HepG2 (cell line): ENCODE results near the gene PNKD. TPM values are rescaled to one million over a fixed set of nuclear protein-coding genes. Genes with fewer than 3 reads are reported as not detected.

Source experiments
- ATAC-seq: fragments of 200-7000 bp; cut with Tn5 transposase; 3 replicates; pipeline ENCODE4 v1.9.1; 2020; ENCODE audit warnings: mild to moderate bottlenecking, moderate library complexity
- BruUV-seq: library from RNA; stranded (reverse); fragments of 400-500 nt; replicated peaks from 2 replicates; lab custom pipeline; 2021; lab: Mats Ljungman, UMichigan
- CTCF ChIA-PET: fragments of 300-600 bp; formaldehyde crosslinking; extraction: SDS; loops from one replicate; lab custom pipeline; 2021; ENCODE audit warnings: low total read pairs, inconsistent platforms, low intra/inter-chr PET ratio; lab: Yijun Ruan, JAX
- POLR2A ChIA-PET: fragments of 350-600 bp; sonication (Branson Sonifier 250); formaldehyde crosslinking; loops from one replicate; lab custom pipeline; 2020; ENCODE audit warnings: antibody characterized with exemption, inconsistent platforms; lab: Yijun Ruan, JAX
- DNase-seq: peaks from one replicate; pipeline ENCODE4 v3.0.0-alpha.2; 2015; ENCODE audit warnings: low spot score
- FAIRE-seq: peaks from 3 replicates; lab custom pipeline; 2011; peaks lifted over from hg19 to GRCh38; lab: Jason Lieb, UNC
- H2AFZ ChIP-seq: one replicate; pipeline ENCODE4 v1.6.1; 2011; ENCODE audit warnings: low read length, inconsistent platforms
- H3K27ac ChIP-seq: fragments of 300-600 bp; 3 replicates; pipeline ENCODE4 v1.8.0; 2011; ENCODE audit warnings: mixed run types, mild to moderate bottlenecking, mixed read lengths, low read length, inconsistent platforms; ENCODE audit not compliant: insufficient read depth; ENCODE audit errors: extremely low read length
- H3K27me3 ChIP-seq, 2 experiments: fragments of 200-600 bp in 1 of 2; 2 replicates in 1 of 2; 3 replicates in 1 of 2; pipeline versions ENCODE4 v1.6.0 to v1.8.0; 2011; ENCODE audit warnings: low read length in 2 of 2, mild to moderate bottlenecking in 2 of 2, moderate library complexity in 2 of 2, inconsistent platforms in 1 of 2; ENCODE audit not compliant: insufficient read depth in 2 of 2, control insufficient read depth in 1 of 2
- H3K36me3 ChIP-seq, 2 experiments: fragments of 200-600 bp in 1 of 2; replicated peaks in 1 of 2; 2 replicates in 1 of 2; 3 replicates in 1 of 2; pipeline versions ENCODE4 v1.5.1 to v1.8.0; 2011; ENCODE audit warnings: low read length in 2 of 2, inconsistent platforms in 1 of 2; ENCODE audit not compliant: insufficient read depth in 2 of 2, control insufficient read depth in 1 of 2
- H3K4me1 ChIP-seq: 2 replicates; pipeline ENCODE4 v1.5.1; 2012; ENCODE audit warnings: low read length, inconsistent platforms; ENCODE audit not compliant: insufficient read depth
- H3K4me2 ChIP-seq: 2 replicates; pipeline ENCODE4 v1.6.0; 2011; ENCODE audit warnings: low read depth, low read length, inconsistent platforms
- H3K4me3 ChIP-seq, 3 experiments: fragments of 200-600 bp in 1 of 3; sonication (generic), shearing (Covaris generic) in 1 of 3; replicated peaks in 1 of 3; 2 replicates each; pipeline ENCODE4 v1.5.1; 2011 to 2016; ENCODE audit warnings: low read length in 3 of 3, inconsistent platforms in 2 of 3, low read depth in 2 of 3, mild to moderate bottlenecking in 2 of 3, control low read depth in 1 of 3, mixed read lengths in 1 of 3; ENCODE audit not compliant: insufficient read depth in 1 of 3
- H3K79me2 ChIP-seq: one replicate; pipeline ENCODE4 v1.6.1; 2011; ENCODE audit warnings: low read length, inconsistent platforms; ENCODE audit not compliant: insufficient read depth
- H3K9ac ChIP-seq: 2 replicates; pipeline ENCODE4 v1.6.0; 2011; ENCODE audit warnings: mild to moderate bottlenecking, low read depth, low read length, inconsistent platforms; ENCODE audit not compliant: insufficient read depth
- H3K9me3 ChIP-seq: 2 replicates; pipeline ENCODE4 v1.5.1; 2012; ENCODE audit warnings: mild to moderate bottlenecking, low read length
- H4K20me1 ChIP-seq: 2 replicates; pipeline ENCODE4 v1.6.0; 2011; ENCODE audit warnings: inconsistent platforms, mild to moderate bottlenecking, low read length, moderate library complexity; ENCODE audit not compliant: insufficient read depth
- GABPA ChIP-seq, 2 experiments: IDR thresholded peaks; 2 replicates each; pipeline ENCODE4 v1.6.1; 2011 to 2016; ENCODE audit warnings: low read depth in 2 of 2, low read length in 1 of 2, missing biosample characterization in 1 of 2, missing genetic modification characterization in 1 of 2
- MEF2D ChIP-seq: sonication (generic); formaldehyde crosslinking; IDR thresholded peaks from 2 replicates; pipeline ENCODE4 v1.5.1; 2020; ENCODE audit warnings: mild to moderate bottlenecking, missing genetic modification reagents
- MTF1 ChIP-seq: sonication (generic); formaldehyde crosslinking; IDR thresholded peaks from 2 replicates; pipeline ENCODE4 v1.5.0; 2020; ENCODE audit warnings: missing genetic modification reagents
- SIN3A ChIP-seq: IDR thresholded peaks from 2 replicates; pipeline ENCODE4 v1.6.1; 2011; ENCODE audit warnings: low read depth, mild to moderate bottlenecking, control low read depth, low read length, borderline replicate concordance
- ZNF432 ChIP-seq: sonication (generic); formaldehyde crosslinking; IDR thresholded peaks from 2 replicates; pipeline ENCODE4 v1.5.0; 2020; ENCODE audit warnings: missing genetic modification reagents, mild to moderate bottlenecking, borderline replicate concordance
- ZNF605 ChIP-seq: sonication (generic); formaldehyde crosslinking; IDR thresholded peaks from 2 replicates; pipeline ENCODE4 v1.8.0; 2022; ENCODE audit warnings: mild to moderate bottlenecking, missing genetic modification reagents
- WGBS: methylation state at CpG from one replicate; pipeline ENCODE4 v1.1.6; 2017; ENCODE audit warnings: low lambda C conversion rate; 5-methylcytosine and 5-hydroxymethylcytosine counted together
- in situ Hi-C: cut with HindIII; loops from 2 replicates; pipeline ENCODE4 v1.10.0; 2017; ENCODE audit warnings: low pct_unique_long_range_greater_than_20kb; ENCODE audit not compliant: extremely low pct_ligation_motif_present
- intact Hi-C: fragments of 100-400 bp; cut with micrococcal nuclease; formaldehyde crosslinking; loops from one replicate; pipeline ENCODE4 v1.10.0; 2022; ENCODE audit not compliant: unreplicated experiment
- polyA plus RNA-seq, 8 experiments: library from polyadenylated mRNA; depleted of rRNA in 3 of 8; stranded (reverse) in 7 of 8; unstranded in 1 of 8; fragments of >200 nt; fragmentation: Illumina TruSeq in 4 of 8; extraction: Trizol in 4 of 8; gene quantifications; 2 replicates each; pipeline versions ENCODE4 v1.2.1 to v1.2.3, GENCODE V29; 2011 to 2016; ENCODE audit warnings: low read depth in 4 of 8, missing spikeins in 1 of 8, mixed read lengths in 1 of 8; ENCODE audit not compliant: insufficient read depth in 1 of 8
- total RNA-seq, 5 experiments: library from RNA; depleted of rRNA; stranded (reverse); fragments of >200 nt; fragmentation: Illumina TruSeq; extraction: Trizol; gene quantifications; 2 replicates each; pipeline ENCODE4 v1.2.3, GENCODE V29; 2016; ENCODE audit warnings: low read depth in 1 of 5

PNKD gene
- total and polyA plus RNA-seq, 2 of the 13 experiments (the other 11 are each of a cell fraction or from before 2014, with no cell fraction given) = 55.9 to 80.4 TPM

DNA sequence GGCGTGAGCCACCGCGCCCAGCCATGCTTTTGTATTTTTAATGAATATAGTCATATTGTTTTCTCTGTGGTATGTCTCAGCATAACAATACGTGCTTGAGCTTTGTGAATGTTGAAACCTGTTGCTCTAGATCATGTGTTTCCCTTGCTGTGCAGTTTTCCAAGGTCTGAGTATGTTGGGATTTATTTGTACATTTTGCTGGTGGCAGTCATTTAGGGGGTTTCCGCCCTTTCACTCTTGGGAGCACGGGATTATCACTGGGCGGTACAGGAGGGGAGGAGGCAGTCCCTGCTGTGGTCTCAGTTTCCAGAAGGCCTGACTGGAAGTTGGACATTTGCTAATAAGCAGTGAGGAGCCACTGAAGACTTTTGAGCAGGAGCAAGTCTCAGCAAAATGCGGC is 61.4 kb downstream of the PNKD start:
- no peaks in the 10 kb centered on the region for H3K27me3 ChIP-seq
- H3K9ac ChIP-seq = no peak overlapping the region
- BruUV-seq = no TSS peak
- H3K4me2 ChIP-seq = no peak overlapping the region
- H3K36me3 ChIP-seq = peaks cover 0 to 1% of the 10 kb centered on the region in 2 experiments; a peak in 1 of 5 replicates
- peaks cover 34% of the 10 kb centered on the region for H3K4me1 ChIP-seq
- no peak overlapping the region for H2AFZ ChIP-seq
- no peak for ATAC-seq
- H3K79me2 ChIP-seq = peaks cover 3% of the 10 kb centered on the region
- DNase-seq = no peak
- H4K20me1 ChIP-seq = no peaks in the 10 kb centered on the region
- WGBS = 92% methylated on average over 8 of the region's 8 CpGs
- intact Hi-C loops = no loop called here
- no peak for FAIRE-seq
- in situ Hi-C loops = no loop called here
- TF ChIP-seq SIN3A (no peak), MTF1 (no peak), MEF2D (CRISPR knock-in tag) (no peak), ZNF605 (CRISPR knock-in tag) (no peak)
- ChIA-PET POLR2A (interaction anchor here (1.9 kb wide), 1 partner anchor 9 kb away, joined by 6 read pairs; no protein-coding TSS in a partner anchor), CTCF (no interaction called here)
- H3K4me3 ChIP-seq = no peak overlapping the region
- H3K9me3 ChIP-seq = no peaks in the 10 kb centered on the region
- no peak overlapping the region for H3K27ac ChIP-seq

DNA sequence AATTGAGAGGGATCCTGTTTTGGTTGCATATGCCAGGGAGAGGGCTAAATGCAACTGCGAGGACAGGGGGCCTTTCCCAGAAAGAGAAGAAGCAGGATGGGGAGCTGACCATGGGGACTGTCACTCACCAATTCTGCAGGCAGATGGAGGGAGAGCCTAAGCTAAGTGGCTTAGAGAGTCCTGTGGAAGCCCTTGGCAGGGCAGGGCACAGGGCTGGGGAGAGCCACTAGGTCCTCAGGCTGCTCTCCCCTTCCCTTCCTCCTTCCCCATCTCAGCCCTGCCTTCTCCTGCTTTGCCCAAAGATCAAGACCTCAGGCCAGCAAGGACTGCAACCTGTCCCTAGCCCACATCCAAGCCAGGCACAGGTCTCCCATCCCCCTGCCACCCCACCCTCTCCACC is 62.0 kb downstream of the PNKD start:
- in situ Hi-C loops = no loop called here
- no peak overlapping the region for H3K4me3 ChIP-seq
- no peak overlapping the region for H3K9ac ChIP-seq
- peaks cover 34% of the 10 kb centered on the region for H3K4me1 ChIP-seq
- H3K9me3 ChIP-seq = no peaks in the 10 kb centered on the region
- no peak overlapping the region for H2AFZ ChIP-seq
- FAIRE-seq (no peak), DNase-seq (no peak), ATAC-seq (peak; percentile 25)
- H3K27ac ChIP-seq = no peak overlapping the region
- peaks cover 3% of the 10 kb centered on the region for H3K79me2 ChIP-seq
- H3K36me3 ChIP-seq = peaks cover 0 to 2% of the 10 kb centered on the region in 2 experiments; a peak in 1 of 5 replicates
- H3K4me2 ChIP-seq = no peak overlapping the region
- no peak for TF ChIP-seq ZNF432 (CRISPR knock-in tag)
- TF ChIP-seq GABPA (IDR thresholded peaks at IDR 0.05; ENCODE audit: low read depth, low read length) = peak; percentile 6; the same call in 1 of the 2 replicates
- TF ChIP-seq GABPA (CRISPR knock-in tag; IDR thresholded peaks at IDR 0.05; ENCODE audit: low read depth) = no peak
- no peaks in the 10 kb centered on the region for H4K20me1 ChIP-seq
- WGBS = 87% methylated on average over 1 of the region's 1 CpG
- no peaks in the 10 kb centered on the region for H3K27me3 ChIP-seq
- intact Hi-C loops = no loop called here
- no TSS peak for BruUV-seq
- ChIA-PET POLR2A (interaction anchor here (1.9 kb wide), 1 partner anchor 9 kb away, joined by 6 read pairs; no protein-coding TSS in a partner anchor), CTCF (no interaction called here)
